ENCODE measurements around the gene IL4R. TPM values are rescaled to one million over a fixed set of nuclear protein-coding genes. Genes with fewer than 3 reads are reported as not detected.
"Not testable (repeated sequence)": the region's sequence is repeated elsewhere in the genome, so short reads cannot be mapped to it uniquely, and the experiment has no call there.

IL4R gene
- total RNA-seq, 1 experiment from 2014 or later: 28.6 TPM

DNA sequence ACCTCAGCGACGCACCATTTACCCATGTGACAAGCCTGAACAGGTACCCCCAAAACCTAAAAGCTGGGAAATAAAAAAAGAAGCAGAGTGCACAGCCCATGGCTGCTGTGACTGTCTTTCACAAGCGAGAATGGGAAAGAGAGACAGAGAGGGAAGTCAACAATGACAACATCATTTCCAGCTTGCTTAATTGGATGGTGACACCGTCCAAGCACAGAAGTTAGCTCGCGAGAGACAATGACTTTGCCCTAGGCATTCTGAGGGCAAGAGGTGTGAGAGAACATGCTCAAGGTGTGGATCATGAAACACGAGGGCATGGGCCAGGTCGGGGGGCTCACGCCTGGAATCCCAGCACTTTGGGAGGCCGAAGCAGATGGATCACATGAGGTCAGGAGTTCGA is 25.9 kb upstream of the IL4R start:
- no peaks in the 10 kb centered on the region for H3K23me2 ChIP-seq (ENCODE audit: insufficient read length, low read depth, low read length, poor library complexity, severe bottlenecking)
- no peaks in the 10 kb centered on the region for H3K4me1 ChIP-seq (ENCODE audit: insufficient read depth, low read length)
- no peak overlapping the region for H2BK20ac ChIP-seq (ENCODE audit: low read depth, low read length, poor library complexity, severe bottlenecking)
- no peak overlapping the region for H2BK15ac ChIP-seq (ENCODE audit: low read depth, low read length)
- Mint-ChIP-seq H3K36me3 (ENCODE audit: insufficient read depth in 1 of 3, low read depth in 3 of 3) (no peaks in the 10 kb centered on the region), H3K27ac (no peak overlapping the region), H3K9me3 (no peaks in the 10 kb centered on the region), H3K27me3 (ENCODE audit: low read depth) (no peaks in the 10 kb centered on the region; the same call in 1 of the 2 replicates), H3K4me1 (no peaks in the 10 kb centered on the region), H3K4me3 (no peak overlapping the region)
- H2BK120ac ChIP-seq (ENCODE audit: low read depth, low read length, poor library complexity, severe bottlenecking): no peak overlapping the region
- no peak overlapping the region for H2AK5ac ChIP-seq (ENCODE audit: insufficient read length, low read length)
- TF ChIP-seq, protein P1, sequence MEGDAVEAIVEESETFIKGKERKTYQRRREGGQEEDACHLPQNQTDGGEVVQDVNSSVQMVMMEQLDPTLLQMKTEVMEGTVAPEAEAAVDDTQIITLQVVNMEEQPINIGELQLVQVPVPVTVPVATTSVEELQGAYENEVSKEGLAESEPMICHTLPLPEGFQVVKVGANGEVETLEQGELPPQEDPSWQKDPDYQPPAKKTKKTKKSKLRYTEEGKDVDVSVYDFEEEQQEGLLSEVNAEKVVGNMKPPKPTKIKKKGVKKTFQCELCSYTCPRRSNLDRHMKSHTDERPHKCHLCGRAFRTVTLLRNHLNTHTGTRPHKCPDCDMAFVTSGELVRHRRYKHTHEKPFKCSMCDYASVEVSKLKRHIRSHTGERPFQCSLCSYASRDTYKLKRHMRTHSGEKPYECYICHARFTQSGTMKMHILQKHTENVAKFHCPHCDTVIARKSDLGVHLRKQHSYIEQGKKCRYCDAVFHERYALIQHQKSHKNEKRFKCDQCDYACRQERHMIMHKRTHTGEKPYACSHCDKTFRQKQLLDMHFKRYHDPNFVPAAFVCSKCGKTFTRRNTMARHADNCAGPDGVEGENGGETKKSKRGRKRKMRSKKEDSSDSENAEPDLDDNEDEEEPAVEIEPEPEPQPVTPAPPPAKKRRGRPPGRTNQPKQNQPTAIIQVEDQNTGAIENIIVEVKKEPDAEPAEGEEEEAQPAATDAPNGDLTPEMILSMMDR (conservative IDR thresholded peaks at IDR 0.05): no peak
- no peak overlapping the region for H4K91ac ChIP-seq (ENCODE audit: insufficient read length, low read depth, low read length)
- no peak overlapping the region for H3K4me2 ChIP-seq (ENCODE audit: insufficient read depth, insufficient read length, low read length)
- H3K14ac ChIP-seq (ENCODE audit: insufficient read depth, low read length): no peak overlapping the region
- no peaks in the 10 kb centered on the region for H3K79me2 ChIP-seq (ENCODE audit: insufficient read depth, low read length)
- no peaks in the 10 kb centered on the region for H3K79me1 ChIP-seq (ENCODE audit: insufficient read depth, low read depth, low read length, poor library complexity, severe bottlenecking)
- H2BK12ac ChIP-seq (ENCODE audit: insufficient read length, low read depth, low read length): no peak overlapping the region
- H3K23ac ChIP-seq (ENCODE audit: insufficient read length, low read depth, low read length): no peak overlapping the region
- no peak overlapping the region for H4K8ac ChIP-seq (replicated peaks; ENCODE audit: insufficient read length, low read depth, low read length)
- no peak overlapping the region for H3T11ph ChIP-seq (ENCODE audit: low read length)
- H4K5ac ChIP-seq (ENCODE audit: insufficient read length, low read depth, low read length): no peak overlapping the region
- H3K9me3 ChIP-seq (ENCODE audit: control insufficient read depth, low read depth, low read length): no peaks in the 10 kb centered on the region
- no peak overlapping the region for H3K4ac ChIP-seq (ENCODE audit: low read depth, low read length)
- H3K27me3 ChIP-seq (ENCODE audit: insufficient read depth, low read length): no peaks in the 10 kb centered on the region
- H3K27ac ChIP-seq (ENCODE audit: insufficient read length, low read depth, low read length): no peak overlapping the region
- no peak overlapping the region for H2BK5ac ChIP-seq (ENCODE audit: insufficient read length, low read length)
- H3K9ac ChIP-seq (ENCODE audit: extremely low read depth, insufficient read length, low read length): no peak overlapping the region
- H3K18ac ChIP-seq (ENCODE audit: insufficient read length, low read depth, low read length): no peak overlapping the region
- no peak for DNase-seq
- no peak overlapping the region for H2AFZ ChIP-seq (ENCODE audit: low read length)
- no peaks in the 10 kb centered on the region for H4K20me1 ChIP-seq (ENCODE audit: control insufficient read depth, insufficient read depth, insufficient read length)
- no CpG with 5 or more reads among the region's 11 CpGs for WGBS (ENCODE audit: extremely low coverage, insufficient read length, low lambda C conversion rate)
- no peak overlapping the region for H3K56ac ChIP-seq (ENCODE audit: insufficient read length, low read depth, low read length)

DNA sequence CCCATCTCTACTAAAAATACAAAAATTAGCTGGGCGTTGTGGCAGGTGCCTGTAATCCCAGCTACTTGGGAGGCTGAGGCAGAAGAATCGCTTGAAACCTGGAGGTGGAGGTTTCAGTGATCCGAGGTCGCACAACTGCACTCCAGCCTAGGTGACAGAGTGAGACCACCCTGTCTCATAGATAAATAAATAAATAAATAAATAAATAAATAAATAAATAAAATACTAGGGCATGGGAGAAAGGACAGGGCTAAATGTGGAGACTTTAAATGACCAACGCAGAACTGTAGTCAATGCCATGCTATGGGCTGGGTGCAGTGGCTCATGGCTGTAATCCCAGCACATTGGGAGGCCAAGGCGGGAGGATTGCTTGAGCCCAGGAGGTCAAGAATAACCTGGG is 25.5 kb upstream of the IL4R start:
- H3K36me3 Mint-ChIP-seq (ENCODE audit: insufficient read depth in 1 of 3, low read depth in 3 of 3); H2AFZ ChIP-seq (ENCODE audit: low read length); H3K27ac ChIP-seq (ENCODE audit: insufficient read length, low read depth, low read length); H2BK5ac ChIP-seq (ENCODE audit: insufficient read length, low read length); H3K4me2 ChIP-seq (ENCODE audit: insufficient read depth, insufficient read length, low read length); H2AK5ac ChIP-seq (ENCODE audit: insufficient read length, low read length); H3K14ac ChIP-seq (ENCODE audit: insufficient read depth, low read length); H3K56ac ChIP-seq (ENCODE audit: insufficient read length, low read depth, low read length); H3K18ac ChIP-seq (ENCODE audit: insufficient read length, low read depth, low read length); H3K4me1 ChIP-seq (ENCODE audit: insufficient read depth, low read length); H3K9me3 ChIP-seq (ENCODE audit: control insufficient read depth, low read depth, low read length); H2BK120ac ChIP-seq (ENCODE audit: low read depth, low read length, poor library complexity, severe bottlenecking); H3K27me3 Mint-ChIP-seq (ENCODE audit: low read depth); H3K23ac ChIP-seq (ENCODE audit: insufficient read length, low read depth, low read length); H2BK12ac ChIP-seq (ENCODE audit: insufficient read length, low read depth, low read length); H3K27me3 ChIP-seq (ENCODE audit: insufficient read depth, low read length); H4K91ac ChIP-seq (ENCODE audit: insufficient read length, low read depth, low read length); H3T11ph ChIP-seq (ENCODE audit: low read length); H3K4me3 Mint-ChIP-seq; H3K79me1 ChIP-seq (ENCODE audit: insufficient read depth, low read depth, low read length, poor library complexity, severe bottlenecking); H2BK15ac ChIP-seq (ENCODE audit: low read depth, low read length); H3K9me3 Mint-ChIP-seq; H3K4me1 Mint-ChIP-seq; H3K23me2 ChIP-seq (ENCODE audit: insufficient read length, low read depth, low read length, poor library complexity, severe bottlenecking); H2BK20ac ChIP-seq (ENCODE audit: low read depth, low read length, poor library complexity, severe bottlenecking); H4K8ac ChIP-seq (replicated peaks; ENCODE audit: insufficient read length, low read depth, low read length); H3K9ac ChIP-seq (ENCODE audit: extremely low read depth, insufficient read length, low read length); H3K4ac ChIP-seq (ENCODE audit: low read depth, low read length); H4K5ac ChIP-seq (ENCODE audit: insufficient read length, low read depth, low read length); H3K79me2 ChIP-seq (ENCODE audit: insufficient read depth, low read length); DNase-seq; H4K20me1 ChIP-seq (ENCODE audit: control insufficient read depth, insufficient read depth, insufficient read length); H3K27ac Mint-ChIP-seq: not testable (repeated sequence)
- no CpG with 5 or more reads among the region's 6 CpGs for WGBS (ENCODE audit: extremely low coverage, insufficient read length, low lambda C conversion rate)
